ENCODE data around the gene FUT7. TPM values are rescaled to one million over a fixed set of nuclear protein-coding genes. Genes with fewer than 3 reads are reported as not detected.
"Not testable (repeated sequence)": the region's sequence is repeated elsewhere in the genome, so short reads cannot be mapped to it uniquely, and the experiment has no call there.

Gene FUT7
- total RNA-seq, 2 experiments from 2014 or later = 2.5 to 2.6 TPM

GRCh38 chr9:137064880-137065164 is 32.9 kb upstream of the FUT7 start:
- DNase-seq (no peak), ATAC-seq (no peak)
- peaks cover 16% of the 10 kb centered on the region for H3K4me1 Mint-ChIP-seq (ENCODE audit: low read depth)
- H3K27me3 Mint-ChIP-seq (ENCODE audit: low read depth) = no peaks in the 10 kb centered on the region
- H3K4me3 Mint-ChIP-seq = no peak overlapping the region
- ChIA-PET POLR2A (interaction anchor here (1.3 kb wide), 1 partner anchor 22 kb away, joined by 5 read pairs; the partner anchor contains the start of gene MAN1B1), CTCF (interaction anchor here (0.9 to 6.2 kb wide), 7 partner anchors 9 to 161 kb away, joined by 3 to 78 read pairs (median 4); partner anchors contain the start of genes DPP7 and NPDC1)
- H3K36me3 Mint-ChIP-seq (ENCODE audit: low read depth) = peaks cover 10% of the 10 kb centered on the region
- H3K27ac Mint-ChIP-seq = no peak overlapping the region
- H3K9me3 Mint-ChIP-seq (ENCODE audit: insufficient read depth) = no peaks in the 10 kb centered on the region

GRCh38 chr9:137064027-137064879 is 32.4 kb upstream of the FUT7 start:
- no peaks in the 10 kb centered on the region for H3K27me3 Mint-ChIP-seq (ENCODE audit: low read depth)
- no peak overlapping the region for H3K4me3 Mint-ChIP-seq
- CTCF ChIA-PET = interaction anchor here (0.8 to 2.5 kb wide), 11 partner anchors 9 to 162 kb away, joined by 3 to 18 read pairs (median 4); partner anchors contain the start of genes DPP7, NPDC1 and UAP1L1
- peaks cover 16% of the 10 kb centered on the region for H3K4me1 Mint-ChIP-seq (ENCODE audit: low read depth)
- ATAC-seq (no peak), DNase-seq (peak; percentile 63)
- no peaks in the 10 kb centered on the region for H3K9me3 Mint-ChIP-seq (ENCODE audit: insufficient read depth)
- no peak overlapping the region for H3K27ac Mint-ChIP-seq
- POLR2A ChIA-PET = interaction anchor here (1.3 kb wide), 1 partner anchor 23 kb away, joined by 5 read pairs; the partner anchor contains the start of gene MAN1B1
- H3K36me3 Mint-ChIP-seq (ENCODE audit: low read depth) = peaks cover 10% of the 10 kb centered on the region

- Mint-ChIP-seq H3K9me3 (ENCODE audit: insufficient read depth) (no peaks in the 10 kb centered on the region), H3K4me3 (no peak overlapping the region), H3K27me3 (ENCODE audit: low read depth) (no peaks in the 10 kb centered on the region), H3K36me3 (ENCODE audit: low read depth) (peaks cover 10% of the 10 kb centered on the region), H3K4me1 (ENCODE audit: low read depth) (peaks cover 11% of the 10 kb centered on the region), H3K27ac (no peak overlapping the region)
- ATAC-seq = no peak
- DNase-seq = no peak
- ChIA-PET CTCF (interaction anchor here (0.8 to 2.5 kb wide), 9 partner anchors 8 to 161 kb away, joined by 3 to 18 read pairs (median 5); partner anchors contain the start of genes NPDC1 and UAP1L1), POLR2A (no interaction called here)
These were observed 31.6 kb upstream of the FUT7 start for GRCh38 chr9:137063311-137064026.

GRCh38 chr9:137062798-137063197 is 30.9 kb upstream of the FUT7 start:
- POLR2A ChIA-PET; H3K4me1 Mint-ChIP-seq (ENCODE audit: low read depth); H3K4me3 Mint-ChIP-seq; DNase-seq; ATAC-seq; H3K9me3 Mint-ChIP-seq (ENCODE audit: insufficient read depth); H3K27ac Mint-ChIP-seq; H3K36me3 Mint-ChIP-seq (ENCODE audit: low read depth); H3K27me3 Mint-ChIP-seq (ENCODE audit: low read depth): not testable (repeated sequence)
- CTCF ChIA-PET = interaction anchor here (2.0 to 2.2 kb wide), 2 partner anchors 16 to 37 kb away, joined by 5 to 18 read pairs; partner anchors contain the start of gene NPDC1

- ChIA-PET CTCF (interaction anchor here (2.0 to 2.2 kb wide), 2 partner anchors 16 to 37 kb away, joined by 5 to 18 read pairs; partner anchors contain the start of gene NPDC1), POLR2A (no interaction called here)
- Mint-ChIP-seq H3K4me1 (ENCODE audit: low read depth) (peaks cover 3% of the 10 kb centered on the region), H3K36me3 (ENCODE audit: low read depth) (peaks cover 6% of the 10 kb centered on the region), H3K27me3 (ENCODE audit: low read depth) (no peaks in the 10 kb centered on the region), H3K27ac (no peak overlapping the region), H3K4me3 (no peak overlapping the region), H3K9me3 (ENCODE audit: insufficient read depth) (no peaks in the 10 kb centered on the region)
- DNase-seq (no peak), ATAC-seq (no peak)
These were observed 30.5 kb upstream of the FUT7 start for GRCh38 chr9:137062384-137062783.

GRCh38 chr9:137058521-137059234 is 26.8 kb upstream of the FUT7 start:
- Mint-ChIP-seq H3K4me3 (no peak overlapping the region), H3K4me1 (ENCODE audit: low read depth) (no peaks in the 10 kb centered on the region), H3K9me3 (ENCODE audit: insufficient read depth) (no peaks in the 10 kb centered on the region), H3K36me3 (ENCODE audit: low read depth) (no peaks in the 10 kb centered on the region), H3K27me3 (ENCODE audit: low read depth) (peaks cover 3% of the 10 kb centered on the region), H3K27ac (no peak overlapping the region)
- CTCF ChIA-PET = interaction anchor here (0.6 to 6.0 kb wide), 6 partner anchors 9 to 178 kb away, joined by 3 to 31 read pairs (median 4); partner anchors contain the start of gene NPDC1
- POLR2A ChIA-PET = interaction anchor here (0.5 to 2.1 kb wide), 2 partner anchors 11 to 331 kb away, joined by 3 to 6 read pairs; no protein-coding TSS in a partner anchor
- ATAC-seq = no peak
- no peak for DNase-seq

- no peaks in the 10 kb centered on the region for H3K4me1 Mint-ChIP-seq (ENCODE audit: low read depth)
- H3K4me3 Mint-ChIP-seq = no peak overlapping the region
- H3K27me3 Mint-ChIP-seq (ENCODE audit: low read depth) = peaks cover 7% of the 10 kb centered on the region
- CTCF ChIA-PET = interaction anchor here (6.0 kb wide), 1 partner anchor 10 kb away, joined by 31 read pairs; no protein-coding TSS in a partner anchor
- H3K36me3 Mint-ChIP-seq (ENCODE audit: low read depth) = no peaks in the 10 kb centered on the region
- H3K9me3 Mint-ChIP-seq (ENCODE audit: insufficient read depth) = no peaks in the 10 kb centered on the region
- no peak for DNase-seq
- H3K27ac Mint-ChIP-seq = no peak overlapping the region
- POLR2A ChIA-PET = no interaction called here
- ATAC-seq = no peak
These were observed 25.7 kb upstream of the FUT7 start for GRCh38 chr9:137057545-137057944.

- Mint-ChIP-seq H3K27me3 (ENCODE audit: low read depth) (peaks cover 13% of the 10 kb centered on the region), H3K4me3 (no peak overlapping the region), H3K9me3 (ENCODE audit: insufficient read depth) (no peaks in the 10 kb centered on the region), H3K27ac (no peak overlapping the region), H3K4me1 (ENCODE audit: low read depth) (no peaks in the 10 kb centered on the region), H3K36me3 (ENCODE audit: low read depth) (no peaks in the 10 kb centered on the region)
- CTCF ChIA-PET = interaction anchor here (1.5 to 6.0 kb wide), 2 partner anchors 11 to 21 kb away, joined by 4 to 31 read pairs; no protein-coding TSS in a partner anchor
- DNase-seq = no peak
- no peak for ATAC-seq
- POLR2A ChIA-PET = no interaction called here
These were observed 25.0 kb upstream of the FUT7 start for GRCh38 chr9:137056739-137057415.

- Mint-ChIP-seq H3K27ac (no peak overlapping the region), H3K4me3 (no peak overlapping the region), H3K4me1 (ENCODE audit: low read depth) (no peaks in the 10 kb centered on the region), H3K27me3 (ENCODE audit: low read depth) (peaks cover 13% of the 10 kb centered on the region), H3K9me3 (ENCODE audit: insufficient read depth) (no peaks in the 10 kb centered on the region), H3K36me3 (ENCODE audit: low read depth) (no peaks in the 10 kb centered on the region)
- POLR2A ChIA-PET = no interaction called here
- DNase-seq (no peak), ATAC-seq (no peak)
- CTCF ChIA-PET = interaction anchor here (1.0 to 6.0 kb wide), 5 partner anchors 8 to 20 kb away, joined by 3 to 31 read pairs (median 4); partner anchors contain the start of gene NPDC1
These were observed 23.8 kb upstream of the FUT7 start for GRCh38 chr9:137055385-137056364.

- ChIA-PET POLR2A (no interaction called here), CTCF (interaction anchor here (1.2 to 6.0 kb wide), 3 partner anchors 8 to 13 kb away, joined by 3 to 31 read pairs (median 8); partner anchors contain the start of gene NPDC1)
- DNase-seq = no peak
- H3K36me3 Mint-ChIP-seq (ENCODE audit: low read depth) = no peaks in the 10 kb centered on the region
- no peaks in the 10 kb centered on the region for H3K9me3 Mint-ChIP-seq (ENCODE audit: insufficient read depth)
- H3K27ac Mint-ChIP-seq = no peak overlapping the region
- H3K4me1 Mint-ChIP-seq (ENCODE audit: low read depth) = no peaks in the 10 kb centered on the region
- no peak for ATAC-seq
- H3K27me3 Mint-ChIP-seq (ENCODE audit: low read depth) = peaks cover 20% of the 10 kb centered on the region
- H3K4me3 Mint-ChIP-seq = no peak overlapping the region
These were observed 23.1 kb upstream of the FUT7 start for GRCh38 chr9:137054932-137055384.
